Upper lobe of left lung (tissue), 6 donors: ENCODE measurements around the gene ITGB7. TPM values are rescaled to one million over a fixed set of nuclear protein-coding genes. Genes with fewer than 3 reads are reported as not detected.

Experiments
- ATAC-seq, 2 donors: fragments of 200-7000 bp; cut with Tn5 transposase; one replicate each; pipeline ENCODE4 v1.9.1; 2022; ENCODE audit warnings: mild to moderate bottlenecking in 2 of 2, moderate library complexity in 2 of 2; ENCODE audit not compliant: low FRiP score in 2 of 2
- DNase-seq, 2 donors: peaks; one replicate each; pipeline ENCODE4 v3.0.0-alpha.2; 2019 to 2020
- H3K27ac ChIP-seq, 4 donors: fragments of 200-600 bp; sonication (generic); one replicate each; pipeline ENCODE4 v1.5.1; 2016 to 2019
- H3K27me3 ChIP-seq, 4 donors: fragments of 200-600 bp; sonication (generic); one replicate each; pipeline ENCODE4 v1.5.1; 2017 to 2019
- H3K36me3 ChIP-seq, 4 donors: fragments of 200-600 bp; sonication (generic); one replicate each; pipeline ENCODE4 v1.5.1; 2016 to 2019
- H3K4me1 ChIP-seq, 4 donors: fragments of 200-600 bp; sonication (generic); one replicate each; pipeline ENCODE4 v1.5.1; 2018 to 2019
- H3K4me3 ChIP-seq, 4 donors: fragments of 200-600 bp; sonication (generic); one replicate each; pipeline ENCODE4 v1.5.1; 2017 to 2019; ENCODE audit warnings: mild to moderate bottlenecking in 2 of 4, moderate library complexity in 1 of 4
- H3K9me3 ChIP-seq, 4 donors: fragments of 200-600 bp; sonication (generic); one replicate each; pipeline ENCODE4 v1.5.1; 2018 to 2019
- EP300 ChIP-seq, 4 donors: sonication (generic); formaldehyde crosslinking; IDR thresholded peaks; one replicate each; pipeline ENCODE4 v1.5.1; 2017; ENCODE audit warnings: antibody characterized with exemption in 4 of 4, control low read depth in 2 of 4
- POLR2A ChIP-seq, 4 donors: fragments of 450-650 bp; IDR thresholded peaks; one replicate each; pipeline ENCODE4 v1.5.1; 2016 to 2017; ENCODE audit warnings: antibody characterized with exemption in 4 of 4, mild to moderate bottlenecking in 2 of 4
- POLR2AphosphoS5 ChIP-seq, 2 donors: sonication (generic); formaldehyde crosslinking; IDR thresholded peaks; one replicate each; pipeline ENCODE4 v1.5.1; 2017; ENCODE audit warnings: antibody characterized with exemption in 2 of 2
- WGBS, 2 donors: methylation state at CpG; one replicate each; pipeline ENCODE4 v1.1.5; 2017 to 2018; 5-methylcytosine and 5-hydroxymethylcytosine counted together
- total RNA-seq, 6 donors: library from RNA; depleted of rRNA in 4 of 6; stranded (reverse); fragments of >200 nt in 4 of 6; gene quantifications; one replicate each; pipeline versions ENCODE4 v1.1.0 to v1.2.1, GENCODE V29; 2016 to 2021
- TF ChIP-seq, protein P1 (sequence below), 6 experiments: fragments of 450-650 bp in 4 of 6; fragments of 200-600 bp in 2 of 6; sonication (generic) in 2 of 6; IDR thresholded peaks; one replicate each; pipeline ENCODE4 v1.5.1; 2016 to 2019; ENCODE audit warnings: antibody characterized with exemption in 6 of 6
- donor health status: DM: no; HTN: no; CAD: no; lungs with moderate emphysema.
- donor health status: DM: no; HTN: yes; CAD: no; lungs with severe emphysema.

ITGB7 gene
- total RNA-seq, 6 donors from 2014 or later = 3.1 to 12.9 (median 4.7) TPM

DNA sequence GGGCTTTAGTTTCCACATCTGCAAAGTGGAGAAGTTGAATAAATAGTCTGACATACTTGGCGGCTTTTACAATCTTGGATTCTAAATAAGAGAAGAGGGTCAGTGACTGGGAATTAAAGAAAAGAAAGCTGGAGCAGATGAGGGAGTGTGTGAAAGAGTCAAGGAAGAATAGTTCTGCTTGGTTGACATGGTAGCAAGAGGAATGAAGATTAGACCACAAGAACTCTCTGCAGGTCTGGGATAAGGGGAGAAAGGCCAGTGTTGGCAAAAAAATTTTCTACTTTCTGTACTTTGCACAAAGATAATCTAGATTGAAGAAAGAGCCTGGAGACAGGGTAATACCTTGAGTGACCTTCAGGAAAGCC lies 5.9 kb downstream of the ITGB7 start:
- Histone ChIP-seq H3K27ac (no peak overlapping the region), H3K4me1 (peaks cover 11 to 23% (median 13%) of the 10 kb centered on the region in 4 donors), H3K36me3 (no peaks in the 10 kb centered on the region), H3K4me3 (no peak overlapping the region), H3K9me3 (no peaks in the 10 kb centered on the region), H3K27me3 (no peaks in the 10 kb centered on the region)
- 44 to 52% methylated on average over 1 of the region's 1 CpG for WGBS, 2 donors
- DNase-seq = no peak
- TF ChIP-seq POLR2AphosphoS5 (IDR thresholded peaks at IDR 0.05) (no peak), EP300 (IDR thresholded peaks at IDR 0.05) (no peak), POLR2A (IDR thresholded peaks at IDR 0.05) (no peak)
- TF ChIP-seq, protein P1, sequence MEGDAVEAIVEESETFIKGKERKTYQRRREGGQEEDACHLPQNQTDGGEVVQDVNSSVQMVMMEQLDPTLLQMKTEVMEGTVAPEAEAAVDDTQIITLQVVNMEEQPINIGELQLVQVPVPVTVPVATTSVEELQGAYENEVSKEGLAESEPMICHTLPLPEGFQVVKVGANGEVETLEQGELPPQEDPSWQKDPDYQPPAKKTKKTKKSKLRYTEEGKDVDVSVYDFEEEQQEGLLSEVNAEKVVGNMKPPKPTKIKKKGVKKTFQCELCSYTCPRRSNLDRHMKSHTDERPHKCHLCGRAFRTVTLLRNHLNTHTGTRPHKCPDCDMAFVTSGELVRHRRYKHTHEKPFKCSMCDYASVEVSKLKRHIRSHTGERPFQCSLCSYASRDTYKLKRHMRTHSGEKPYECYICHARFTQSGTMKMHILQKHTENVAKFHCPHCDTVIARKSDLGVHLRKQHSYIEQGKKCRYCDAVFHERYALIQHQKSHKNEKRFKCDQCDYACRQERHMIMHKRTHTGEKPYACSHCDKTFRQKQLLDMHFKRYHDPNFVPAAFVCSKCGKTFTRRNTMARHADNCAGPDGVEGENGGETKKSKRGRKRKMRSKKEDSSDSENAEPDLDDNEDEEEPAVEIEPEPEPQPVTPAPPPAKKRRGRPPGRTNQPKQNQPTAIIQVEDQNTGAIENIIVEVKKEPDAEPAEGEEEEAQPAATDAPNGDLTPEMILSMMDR (IDR thresholded peaks at IDR 0.05) = no peak
- ATAC-seq = no peak

DNA sequence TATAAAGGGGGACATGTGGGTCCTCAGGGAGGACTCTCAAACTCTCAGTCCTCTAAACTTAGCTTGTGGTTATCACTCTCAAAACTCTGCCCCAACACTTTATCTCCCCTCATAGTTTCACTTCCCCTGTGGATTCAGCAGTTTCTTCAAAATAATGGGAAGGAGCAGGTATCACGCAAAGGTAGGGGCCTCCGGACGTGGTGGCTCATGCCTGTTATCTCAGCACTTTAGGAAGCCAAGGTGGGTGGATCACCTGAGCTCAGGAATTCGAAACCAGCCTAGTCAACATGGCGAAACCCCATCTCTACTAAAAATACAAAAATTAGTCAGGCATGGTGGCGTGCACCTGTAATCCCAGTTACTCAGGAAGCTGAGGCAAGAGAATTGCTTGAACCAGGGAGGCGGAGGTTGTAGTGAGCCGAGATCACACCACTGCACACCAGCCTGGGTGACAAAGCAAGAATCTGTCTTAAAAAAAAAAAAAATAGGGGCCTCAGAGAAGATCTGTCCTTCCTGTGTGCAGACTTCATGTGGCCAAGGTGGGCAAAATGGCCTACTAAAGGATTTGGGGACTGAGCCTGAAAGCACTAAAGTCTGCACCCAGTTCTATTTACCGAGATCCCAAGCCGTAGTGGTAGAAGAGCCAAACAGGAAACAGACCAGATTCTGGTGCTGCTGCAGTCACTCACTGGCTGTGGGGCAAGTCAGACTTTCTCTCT lies 6.4 kb downstream of the ITGB7 start:
- ATAC-seq (no peak), DNase-seq (no peak)
- no peak overlapping the region for H3K4me3 ChIP-seq
- TF ChIP-seq, protein P1 (IDR thresholded peaks at IDR 0.05) = no peak
- TF ChIP-seq POLR2A (IDR thresholded peaks at IDR 0.05) (no peak), POLR2AphosphoS5 (IDR thresholded peaks at IDR 0.05) (no peak), EP300 (IDR thresholded peaks at IDR 0.05) (no peak)
- no peaks in the 10 kb centered on the region for H3K9me3 ChIP-seq
- H3K36me3 ChIP-seq = no peaks in the 10 kb centered on the region
- no peak overlapping the region for H3K27ac ChIP-seq
- 49 to 67% methylated on average over 10 of the region's 10 CpGs for WGBS, 2 donors
- H3K27me3 ChIP-seq = no peaks in the 10 kb centered on the region
- H3K4me1 ChIP-seq = peaks cover 11 to 24% (median 13%) of the 10 kb centered on the region in 4 donors

DNA sequence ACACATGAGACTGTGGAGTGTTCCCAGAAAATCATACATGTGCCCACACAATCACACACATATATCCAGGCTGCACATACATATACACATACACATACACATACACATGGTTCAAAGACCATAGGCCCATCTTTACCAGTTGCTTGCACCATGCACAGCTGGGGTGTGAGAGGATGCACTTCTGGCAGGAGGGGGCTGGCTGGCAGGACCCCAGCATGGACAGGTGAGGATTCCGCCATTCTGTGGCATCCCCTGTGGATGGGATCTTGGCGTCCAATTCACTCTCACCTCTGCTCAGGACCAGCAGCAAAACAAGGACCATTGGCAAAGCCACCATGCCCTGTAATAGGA lies 7.0 kb downstream of the ITGB7 start:
- 60 to 92% methylated on average over 1 to 2 of the region's 2 CpGs for WGBS, 2 donors
- no peak for ATAC-seq
- H3K4me1 ChIP-seq = peaks cover 11 to 24% (median 13%) of the 10 kb centered on the region in 4 donors
- no peak overlapping the region for H3K4me3 ChIP-seq
- H3K27ac ChIP-seq = no peak overlapping the region
- no peaks in the 10 kb centered on the region for H3K36me3 ChIP-seq
- H3K27me3 ChIP-seq = no peaks in the 10 kb centered on the region
- TF ChIP-seq, protein P1 (IDR thresholded peaks at IDR 0.05) = no peak
- no peak for TF ChIP-seq EP300 (IDR thresholded peaks at IDR 0.05)
- no peak for TF ChIP-seq POLR2AphosphoS5 (IDR thresholded peaks at IDR 0.05)
- no peak for TF ChIP-seq POLR2A (IDR thresholded peaks at IDR 0.05)
- DNase-seq = no peak
- H3K9me3 ChIP-seq = no peaks in the 10 kb centered on the region

DNA sequence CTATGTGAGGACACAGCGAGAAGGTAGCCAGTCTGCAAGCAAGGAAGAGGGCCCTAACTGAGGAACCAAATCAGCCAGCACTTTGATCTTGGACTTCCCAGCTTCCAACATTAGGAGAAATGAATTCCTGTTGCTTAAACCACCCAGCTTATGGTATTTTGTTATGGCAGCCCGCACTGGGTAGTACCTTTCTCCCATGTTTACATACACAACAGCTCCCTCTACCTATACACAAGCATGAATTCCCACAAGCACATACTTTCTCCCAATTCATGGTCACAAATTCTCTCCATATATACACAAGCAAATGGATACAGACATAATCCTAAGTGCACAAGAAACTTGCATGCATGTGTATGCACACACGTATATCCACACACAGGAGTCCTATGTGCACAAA lies 7.4 kb downstream of the ITGB7 start:
- DNase-seq (no peak), ATAC-seq (no peak)
- 90 to 96% methylated on average over 3 of the region's 3 CpGs for WGBS, 2 donors
- peaks cover 11 to 24% (median 13%) of the 10 kb centered on the region in 4 donors for H3K4me1 ChIP-seq
- no peaks in the 10 kb centered on the region for H3K27me3 ChIP-seq
- no peak overlapping the region for H3K4me3 ChIP-seq
- TF ChIP-seq, protein P1 (IDR thresholded peaks at IDR 0.05) = no peak
- no peak for TF ChIP-seq POLR2A (IDR thresholded peaks at IDR 0.05)
- TF ChIP-seq EP300 (IDR thresholded peaks at IDR 0.05) = no peak
- TF ChIP-seq POLR2AphosphoS5 (IDR thresholded peaks at IDR 0.05) = no peak
- H3K9me3 ChIP-seq = no peaks in the 10 kb centered on the region
- no peaks in the 10 kb centered on the region for H3K36me3 ChIP-seq
- H3K27ac ChIP-seq = no peak overlapping the region
